Activated T-helper 17 cell treated with anti-CD3 and anti-CD28 coated beads, Interleukin-2, amount 50 U/mL, for 72 hours (primary cell): ENCODE measurements around the gene KCNH4. TPM values are rescaled to one million over a fixed set of nuclear protein-coding genes. Genes with fewer than 3 reads are reported as not detected.

Experiments
- ATAC-seq: fragments of 150-1000 bp; cut with Tn5 transposase; replicated peaks from 2 replicates; pipeline ENCODE4 v1.10.0; 2021; ENCODE audit warnings: mild to moderate bottlenecking, moderate library complexity
- H3K27ac Mint-ChIP-seq: one replicate; pipeline ENCODE4 v1.8.0; 2022; ENCODE audit warnings: mixed read lengths
- H3K27me3 Mint-ChIP-seq: one replicate; pipeline ENCODE4 v1.8.0; 2022; ENCODE audit warnings: mixed read lengths
- H3K36me3 Mint-ChIP-seq: one replicate; pipeline ENCODE4 v1.8.0; 2022; ENCODE audit warnings: low read depth, mild to moderate bottlenecking, mixed read lengths
- H3K4me1 Mint-ChIP-seq: one replicate; pipeline ENCODE4 v1.8.0; 2022; ENCODE audit warnings: mixed read lengths
- H3K4me3 Mint-ChIP-seq: one replicate; pipeline ENCODE4 v1.8.0; 2022; ENCODE audit warnings: mild to moderate bottlenecking, mixed read lengths
- H3K9me3 Mint-ChIP-seq: one replicate; pipeline ENCODE4 v1.8.0; 2022; ENCODE audit warnings: mixed read lengths
- total RNA-seq, 2 donors: library from RNA; stranded (reverse); gene quantifications; one replicate each; pipeline ENCODE4 v1.2.3, GENCODE V29; 2022

The KCNH4 gene
- total RNA-seq, 2 donors from 2014 or later: 0.95 to 0.99 TPM

GRCh38 chr17:42127414-42127813 lies 53.5 kb downstream of the KCNH4 start:
- no peaks in the 10 kb centered on the region for H3K9me3 Mint-ChIP-seq
- ATAC-seq: no peak
- H3K27me3 Mint-ChIP-seq: no peaks in the 10 kb centered on the region
- H3K27ac Mint-ChIP-seq: peak overlapping the region; percentile 12
- no peak overlapping the region for H3K4me3 Mint-ChIP-seq
- H3K4me1 Mint-ChIP-seq: peaks cover 6% of the 10 kb centered on the region
- H3K36me3 Mint-ChIP-seq: peaks cover 78% of the 10 kb centered on the region

GRCh38 chr17:42126836-42127235 lies 54.1 kb downstream of the KCNH4 start:
- H3K27me3 Mint-ChIP-seq: no peaks in the 10 kb centered on the region
- H3K9me3 Mint-ChIP-seq: no peaks in the 10 kb centered on the region
- peak overlapping the region; percentile 12 for H3K27ac Mint-ChIP-seq
- peaks cover 77% of the 10 kb centered on the region for H3K36me3 Mint-ChIP-seq
- ATAC-seq: no peak
- H3K4me3 Mint-ChIP-seq: no peak overlapping the region
- H3K4me1 Mint-ChIP-seq: peaks cover 5% of the 10 kb centered on the region

- Mint-ChIP-seq H3K36me3 (peaks cover 66% of the 10 kb centered on the region), H3K4me1 (no peaks in the 10 kb centered on the region), H3K9me3 (no peaks in the 10 kb centered on the region), H3K27ac (no peak overlapping the region), H3K27me3 (no peaks in the 10 kb centered on the region), H3K4me3 (no peak overlapping the region)
- no peak for ATAC-seq
Observed at GRCh38 chr17:42125565-42125964, 55.4 kb downstream of the KCNH4 start.

GRCh38 chr17:42124256-42124655 lies 56.7 kb downstream of the KCNH4 start:
- H3K4me3 Mint-ChIP-seq: no peak overlapping the region
- no peaks in the 10 kb centered on the region for H3K9me3 Mint-ChIP-seq
- H3K27me3 Mint-ChIP-seq: no peaks in the 10 kb centered on the region
- no peaks in the 10 kb centered on the region for H3K4me1 Mint-ChIP-seq
- no peak for ATAC-seq
- H3K36me3 Mint-ChIP-seq: peaks cover 53% of the 10 kb centered on the region
- peak overlapping the region; percentile 41 for H3K27ac Mint-ChIP-seq

- H3K36me3 Mint-ChIP-seq: peaks cover 46% of the 10 kb centered on the region
- no peaks in the 10 kb centered on the region for H3K27me3 Mint-ChIP-seq
- peaks cover 7% of the 10 kb centered on the region for H3K4me1 Mint-ChIP-seq
- peak within 1 kb of the TSS; percentile 83 for H3K27ac Mint-ChIP-seq
- no peak for ATAC-seq
- no peaks in the 10 kb centered on the region for H3K9me3 Mint-ChIP-seq
- H3K4me3 Mint-ChIP-seq: peak within 1 kb of the TSS; percentile 77
Observed at GRCh38 chr17:42122371-42123303, 58.3 kb downstream of the KCNH4 start, which contains the start of gene HSPB9. HSPB9 (plus strand) TSS chr17:42122804; CDS start chr17:42122851, 47 bp downstream.

- Mint-ChIP-seq H3K27ac (peak within 1 kb of the TSS; percentile 83), H3K4me1 (peaks cover 13% of the 10 kb centered on the region), H3K4me3 (peak within 1 kb of the TSS; percentile 77), H3K9me3 (no peaks in the 10 kb centered on the region), H3K27me3 (no peaks in the 10 kb centered on the region), H3K36me3 (peaks cover 42% of the 10 kb centered on the region)
- peak; percentile 98 for ATAC-seq
Observed at GRCh38 chr17:42120770-42121769, 59.9 kb downstream of the KCNH4 start, which contains the start of gene KAT2A. KAT2A (minus strand) TSS chr17:42121367; CDS start chr17:42121304, 63 bp downstream.

- H3K27ac Mint-ChIP-seq: no peak overlapping the region
- H3K4me3 Mint-ChIP-seq: peak overlapping the region; percentile 77
- H3K27me3 Mint-ChIP-seq: no peaks in the 10 kb centered on the region
- peaks cover 41% of the 10 kb centered on the region for H3K36me3 Mint-ChIP-seq
- H3K4me1 Mint-ChIP-seq: peaks cover 13% of the 10 kb centered on the region
- peak; percentile 1 for ATAC-seq
- H3K9me3 Mint-ChIP-seq: no peaks in the 10 kb centered on the region
Observed at GRCh38 chr17:42120161-42120769, 60.7 kb downstream of the KCNH4 start.

GRCh38 chr17:42119301-42119700 lies 61.6 kb downstream of the KCNH4 start:
- Mint-ChIP-seq H3K36me3 (peaks cover 32% of the 10 kb centered on the region), H3K27ac (peak overlapping the region; percentile 10), H3K27me3 (no peaks in the 10 kb centered on the region), H3K9me3 (no peaks in the 10 kb centered on the region), H3K4me3 (peak overlapping the region; percentile 77), H3K4me1 (peaks cover 13% of the 10 kb centered on the region)
- no peak for ATAC-seq

- no peak for ATAC-seq
- Mint-ChIP-seq H3K4me1 (peaks cover 13% of the 10 kb centered on the region), H3K4me3 (peak overlapping the region; percentile 9), H3K27ac (peak overlapping the region; percentile 10), H3K36me3 (peaks cover 28% of the 10 kb centered on the region), H3K27me3 (no peaks in the 10 kb centered on the region), H3K9me3 (no peaks in the 10 kb centered on the region)
Observed at GRCh38 chr17:42118545-42118944, 62.4 kb downstream of the KCNH4 start.

GRCh38 chr17:42118126-42118510 lies 62.8 kb downstream of the KCNH4 start:
- Mint-ChIP-seq H3K4me3 (peak overlapping the region; percentile 9), H3K27ac (peak overlapping the region; percentile 10), H3K4me1 (peaks cover 13% of the 10 kb centered on the region), H3K9me3 (no peaks in the 10 kb centered on the region), H3K27me3 (no peaks in the 10 kb centered on the region), H3K36me3 (peaks cover 28% of the 10 kb centered on the region)
- ATAC-seq: no peak

GRCh38 chr17:42117397-42118125 lies 63.4 kb downstream of the KCNH4 start:
- H3K36me3 Mint-ChIP-seq: peaks cover 28% of the 10 kb centered on the region
- ATAC-seq: no peak
- no peak overlapping the region for H3K4me3 Mint-ChIP-seq
- H3K27ac Mint-ChIP-seq: no peak overlapping the region
- H3K9me3 Mint-ChIP-seq: no peaks in the 10 kb centered on the region
- H3K27me3 Mint-ChIP-seq: no peaks in the 10 kb centered on the region
- peaks cover 13% of the 10 kb centered on the region for H3K4me1 Mint-ChIP-seq

GRCh38 chr17:42116705-42117396 lies 64.1 kb downstream of the KCNH4 start:
- H3K27ac Mint-ChIP-seq: peak overlapping the region; percentile 69
- H3K4me1 Mint-ChIP-seq: peaks cover 17% of the 10 kb centered on the region

GRCh38 chr17:42114118-42114517 lies 66.8 kb downstream of the KCNH4 start:
- peaks cover 18% of the 10 kb centered on the region for H3K4me1 Mint-ChIP-seq
- H3K27ac Mint-ChIP-seq: peak overlapping the region; percentile 34
- H3K36me3 Mint-ChIP-seq: peaks cover 28% of the 10 kb centered on the region

More at GRCh38 chr17:42116705-42117396, 64.1 kb downstream of the KCNH4 start:
- no peaks in the 10 kb centered on the region for H3K9me3 Mint-ChIP-seq
- peaks cover 28% of the 10 kb centered on the region for H3K36me3 Mint-ChIP-seq
- ATAC-seq: peak; percentile 18
- no peaks in the 10 kb centered on the region for H3K27me3 Mint-ChIP-seq
- H3K4me3 Mint-ChIP-seq: no peak overlapping the region

More at GRCh38 chr17:42114118-42114517, 66.8 kb downstream of the KCNH4 start:
- H3K27me3 Mint-ChIP-seq: no peaks in the 10 kb centered on the region
- ATAC-seq: no peak
- no peaks in the 10 kb centered on the region for H3K9me3 Mint-ChIP-seq
- H3K4me3 Mint-ChIP-seq: no peak overlapping the region
